HepG2 (cell line): ENCODE data around the gene PSMB11. TPM values are rescaled to one million over a fixed set of nuclear protein-coding genes. Genes with fewer than 3 reads are reported as not detected.

Experiments used
- ASH2L ChIP-seq: fragments of 300-600, 200-600 bp; sonication (generic); IDR thresholded peaks from 2 replicates; pipeline ENCODE4 v1.7.0; 2017; ENCODE audit warnings: low read depth, mild to moderate bottlenecking, moderate library complexity, mixed read lengths, low read length; ENCODE audit not compliant: insufficient read length
- BCL3 ChIP-seq: sonication (generic); formaldehyde crosslinking; IDR thresholded peaks from 2 replicates; pipeline ENCODE4 v1.5.1; 2020; ENCODE audit warnings: mild to moderate bottlenecking, missing genetic modification reagents, moderate library complexity
- BHLHE40 ChIP-seq: IDR thresholded peaks from 2 replicates; pipeline ENCODE4 v1.6.1; 2011; ENCODE audit warnings: low read length, improper control_type of control experiment
- BRD4 ChIP-seq: sonication (generic); formaldehyde crosslinking; IDR thresholded peaks from 2 replicates; pipeline ENCODE4 v1.4.0; 2020; ENCODE audit warnings: missing genetic modification reagents
- CBX1 ChIP-seq: IDR thresholded peaks from one replicate; pipeline ENCODE4 v1.6.1; 2016; ENCODE audit warnings: antibody characterized with exemption, low read depth
- E2F1 ChIP-seq: sonication (generic); formaldehyde crosslinking; IDR thresholded peaks from 2 replicates; pipeline ENCODE4 v1.5.0; 2020; ENCODE audit warnings: missing genetic modification reagents
- FOXC1 ChIP-seq: sonication (generic); formaldehyde crosslinking; IDR thresholded peaks from 2 replicates; pipeline ENCODE4 v1.8.0; 2022; ENCODE audit warnings: mild to moderate bottlenecking, missing genetic modification reagents, borderline replicate concordance
- FOXO4 ChIP-seq: sonication (generic); formaldehyde crosslinking; conservative IDR thresholded peaks from 2 replicates; pipeline ENCODE4 v1.8.1; 2023; ENCODE audit warnings: missing genetic modification reagents
- IKZF1 ChIP-seq: fragments of 450-650 bp; IDR thresholded peaks from 2 replicates; pipeline ENCODE4 v1.7.1; 2016
- IRF1 ChIP-seq: sonication (generic); formaldehyde crosslinking; IDR thresholded peaks from 2 replicates; pipeline ENCODE4 v1.4.0; 2020; ENCODE audit warnings: low read depth, mild to moderate bottlenecking, missing genetic modification reagents
- MED1 ChIP-seq: sonication (generic); formaldehyde crosslinking; IDR thresholded peaks from 2 replicates; pipeline ENCODE4 v1.4.0; 2020; ENCODE audit warnings: missing genetic modification reagents
- PHF5A ChIP-seq: IDR thresholded peaks from one replicate; pipeline ENCODE4 v1.6.1; 2018; ENCODE audit warnings: low read depth, missing genetic modification reagents; ENCODE audit not compliant: unreplicated experiment
- POLR2A ChIP-seq, 2 experiments: IDR thresholded peaks; 2 replicates each; pipeline ENCODE4 v1.6.1; 2011; ENCODE audit warnings: low read depth in 2 of 2, low read length in 2 of 2, mild to moderate bottlenecking in 1 of 2, moderate library complexity in 1 of 2; ENCODE audit not compliant: insufficient read depth in 1 of 2
- POLR2G ChIP-seq: fragments of 200-400 bp; formaldehyde crosslinking; IDR thresholded peaks from 2 replicates; pipeline ENCODE4 v1.6.1; 2018; ENCODE audit warnings: mild to moderate bottlenecking, low read depth, low read length, moderate library complexity
- RFX3 ChIP-seq: IDR thresholded peaks from 2 replicates; pipeline ENCODE4 v1.6.1; 2016; ENCODE audit warnings: missing biosample characterization, missing genetic modification reagents
- SMAD9 ChIP-seq: sonication (generic); formaldehyde crosslinking; IDR thresholded peaks from 2 replicates; pipeline ENCODE4 v1.5.1; 2020; ENCODE audit warnings: mild to moderate bottlenecking, missing genetic modification reagents
- TRAFD1 ChIP-seq: sonication (generic); formaldehyde crosslinking; IDR thresholded peaks from 2 replicates; pipeline ENCODE4 v1.5.1; 2020; ENCODE audit warnings: missing genetic modification reagents, mild to moderate bottlenecking, borderline replicate concordance
- ZBTB21 ChIP-seq: sonication (generic); formaldehyde crosslinking; IDR thresholded peaks from 2 replicates; pipeline ENCODE4 v1.4.0; 2020; ENCODE audit warnings: missing genetic modification reagents
- ZFY ChIP-seq: sonication (generic); formaldehyde crosslinking; IDR thresholded peaks from 2 replicates; pipeline ENCODE4 v1.4.0; 2020; ENCODE audit warnings: missing genetic modification reagents
- ZNF224 ChIP-seq: sonication (generic); formaldehyde crosslinking; IDR thresholded peaks from 2 replicates; pipeline ENCODE4 v1.5.0; 2020; ENCODE audit warnings: mild to moderate bottlenecking, missing genetic modification reagents
- ZNF691 ChIP-seq: sonication (generic); formaldehyde crosslinking; IDR thresholded peaks from 2 replicates; pipeline ENCODE4 v1.4.0; 2020; ENCODE audit warnings: missing genetic modification reagents, low read depth, mild to moderate bottlenecking, borderline replicate concordance
- ZSCAN20 ChIP-seq: sonication (generic); formaldehyde crosslinking; IDR thresholded peaks from 2 replicates; pipeline ENCODE4 v1.4.0; 2020; ENCODE audit warnings: missing genetic modification reagents, mild to moderate bottlenecking, borderline replicate concordance
- polyA plus RNA-seq, 8 experiments: library from polyadenylated mRNA; depleted of rRNA in 3 of 8; stranded (reverse) in 7 of 8; unstranded in 1 of 8; fragments of >200 nt; fragmentation: Illumina TruSeq in 4 of 8; extraction: Trizol in 4 of 8; gene quantifications; 2 replicates each; pipeline versions ENCODE4 v1.2.1 to v1.2.3, GENCODE V29; 2011 to 2016; ENCODE audit warnings: low read depth in 4 of 8, missing spikeins in 1 of 8, mixed read lengths in 1 of 8; ENCODE audit not compliant: insufficient read depth in 1 of 8
- total RNA-seq, 5 experiments: library from RNA; depleted of rRNA; stranded (reverse); fragments of >200 nt; fragmentation: Illumina TruSeq; extraction: Trizol; gene quantifications; 2 replicates each; pipeline ENCODE4 v1.2.3, GENCODE V29; 2016; ENCODE audit warnings: low read depth in 1 of 5

PSMB11 gene
- total and polyA plus RNA-seq, 2 of the 13 experiments (the other 11 are each of a cell fraction or from before 2014, with no cell fraction given), result not detected

- 0 out of 2 replicates have a peak, but pooled peaks have one; percentile 7 for TF ChIP-seq BCL3
- no peak for TF ChIP-seq RFX3 (CRISPR knock-in tag)
- TF ChIP-seq IKZF1, result no peak
- no peak for TF ChIP-seq ZBTB21 (CRISPR knock-in tag)
- TF ChIP-seq ZNF691 (CRISPR knock-in tag), result no peak
- no peak for TF ChIP-seq ZSCAN20 (CRISPR knock-in tag)
- TF ChIP-seq PHF5A, result no peak
- no peak for TF ChIP-seq BHLHE40
- TF ChIP-seq MED1, result no peak
- no peak for TF ChIP-seq E2F1 (CRISPR knock-in tag)
- TF ChIP-seq ASH2L, result peak; percentile 4
- TF ChIP-seq FOXC1 (CRISPR knock-in tag), result 0 out of 2 replicates have a peak, but pooled peaks have one; percentile 45
- TF ChIP-seq POLR2G, result peak; percentile 1
- peak in 1 of 2 experiments; percentile 3; a peak in 1 of 4 replicates for TF ChIP-seq POLR2A (IDR thresholded peaks at IDR 0.05; ENCODE audit: insufficient read depth in 1 of 2, low read depth in 2 of 2, low read length in 2 of 2)
- TF ChIP-seq CBX1, result no peak
- 0 out of 2 replicates have a peak, but pooled peaks have one; percentile 71 for TF ChIP-seq FOXO4 (CRISPR knock-in tag)
- TF ChIP-seq BRD4 (CRISPR knock-in tag), result 0 out of 2 replicates have a peak, but pooled peaks have one; percentile 20
- TF ChIP-seq TRAFD1 (CRISPR knock-in tag), result 0 out of 2 replicates have a peak, but pooled peaks have one; percentile 12
- TF ChIP-seq ZFY (CRISPR knock-in tag), result peak; percentile 10; the same call in 1 of the 2 replicates
- 0 out of 2 replicates have a peak, but pooled peaks have one; percentile 41 for TF ChIP-seq ZNF224 (CRISPR knock-in tag)
- TF ChIP-seq IRF1 (CRISPR knock-in tag), result no peak
- TF ChIP-seq SMAD9 (CRISPR knock-in tag), result peak; percentile 13; the same call in 1 of the 2 replicates
Measured at GRCh38 chr14:23069413-23069806, 27.4 kb downstream of the PSMB11 start (continued).
